HG03342 (cell line): Measurements from ENCODE around the gene RPUSD3.

Source experiments
- ATAC-seq: cut with Tn5 transposase; IDR thresholded peaks from one replicate; pipeline ENCODE4 v1.9.1; 2021; ENCODE audit warnings: mild to moderate bottlenecking, moderate library complexity; ENCODE audit not compliant: unreplicated experiment

RPUSD3 gene

DNA sequence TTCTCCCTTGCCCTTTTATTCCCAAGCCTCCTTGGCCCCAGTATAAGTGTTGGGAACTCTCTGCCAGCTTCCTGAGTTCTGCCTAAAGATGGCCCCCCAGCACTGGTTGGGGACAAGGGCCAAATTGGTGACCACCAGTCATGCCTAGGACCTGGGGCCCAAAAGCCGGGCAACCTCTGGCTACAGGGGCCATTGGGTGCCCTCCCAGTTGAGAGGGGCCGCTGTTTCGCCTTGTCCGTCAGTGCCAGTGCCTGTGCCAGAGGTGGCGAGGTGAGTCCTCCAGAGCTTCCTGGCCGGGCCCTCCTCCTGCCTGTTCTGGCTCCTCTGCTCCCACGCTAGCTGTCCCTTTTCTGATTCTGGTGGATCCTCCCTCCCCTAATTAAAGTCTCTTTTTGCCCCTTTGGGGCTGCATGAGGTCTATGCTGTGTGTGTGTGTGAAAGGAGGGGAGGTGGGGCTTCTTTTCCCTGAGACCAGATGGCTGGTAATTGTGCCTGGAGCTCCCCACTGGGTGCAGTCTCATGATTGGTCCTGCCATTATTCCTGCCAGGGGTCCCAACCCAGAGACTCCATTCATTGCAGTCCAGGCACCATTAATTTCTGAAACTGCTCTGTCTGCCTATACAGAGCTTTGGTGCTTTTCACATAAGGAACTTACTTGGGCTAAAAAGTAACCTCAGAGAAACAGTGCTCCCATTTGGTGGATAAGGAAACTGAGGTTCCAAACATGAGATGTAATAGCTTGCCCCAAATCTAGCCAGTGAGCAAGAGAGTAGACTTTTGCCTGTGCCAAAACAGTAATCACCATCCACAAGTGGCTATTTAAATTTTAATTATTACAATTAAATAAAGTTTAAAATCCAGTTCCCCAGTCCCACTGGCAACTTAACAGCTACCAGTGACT is 36.9 kb downstream of the RPUSD3 start:
- ATAC-seq = no peak

DNA sequence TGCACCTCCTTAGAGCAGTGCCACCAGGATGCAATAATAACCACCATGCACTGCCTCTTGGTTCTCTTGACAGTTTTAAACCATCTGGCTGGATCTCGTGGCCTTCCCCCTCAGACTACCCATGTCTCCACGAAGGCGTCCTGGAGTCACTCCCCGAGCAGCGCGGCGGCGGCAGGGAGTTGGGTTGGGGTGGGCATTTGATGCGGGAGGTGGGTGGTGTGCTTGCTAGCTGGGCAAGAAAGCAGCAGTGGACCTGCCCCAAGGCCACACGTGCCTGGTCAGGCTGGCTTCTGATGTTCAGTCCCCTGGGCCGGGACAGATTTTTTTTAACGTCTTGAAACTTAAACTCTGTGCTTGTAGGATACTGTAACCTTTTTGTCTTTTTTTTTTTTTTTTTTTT is 37.7 kb downstream of the RPUSD3 start:
- no peak for ATAC-seq

DNA sequence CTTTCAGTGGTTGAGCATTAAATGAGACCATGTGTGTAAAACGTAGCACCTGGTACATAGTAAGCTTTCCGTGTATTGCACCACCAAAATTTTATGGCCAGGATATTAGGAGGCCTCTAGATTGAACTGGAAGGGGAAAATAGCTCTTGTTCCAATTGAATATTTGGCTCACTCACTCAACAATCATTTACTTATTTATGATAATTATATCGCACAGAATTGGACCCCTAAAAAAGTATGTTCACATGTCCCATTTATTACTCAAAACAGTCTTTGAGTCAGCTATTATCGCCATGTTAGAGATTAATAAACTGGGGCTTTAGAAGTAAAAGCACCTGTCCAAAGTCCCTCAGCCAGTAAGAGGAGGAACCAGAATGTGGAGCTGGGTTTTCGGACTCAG is 38.8 kb downstream of the RPUSD3 start:
- no peak for ATAC-seq

DNA sequence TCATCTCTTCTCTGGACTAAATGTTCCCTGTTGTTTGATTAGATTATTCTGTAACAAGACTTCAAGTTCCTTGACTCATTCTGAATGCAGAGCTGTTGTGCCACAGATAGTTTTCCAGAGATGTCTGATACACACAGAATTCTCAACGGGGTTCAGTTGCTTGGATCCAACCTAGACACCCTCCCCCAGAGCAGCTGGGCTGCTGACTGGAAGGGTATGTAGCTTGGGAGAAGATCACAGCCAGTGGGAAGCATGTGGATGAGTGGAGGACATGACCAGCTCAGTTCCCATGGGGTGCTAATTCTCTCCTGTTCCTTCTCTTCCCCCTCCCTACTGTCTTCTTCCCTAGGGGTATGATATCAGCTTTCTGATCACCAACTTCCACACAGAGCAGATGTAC is 40.3 kb downstream of the RPUSD3 start:
- ATAC-seq = no peak

DNA sequence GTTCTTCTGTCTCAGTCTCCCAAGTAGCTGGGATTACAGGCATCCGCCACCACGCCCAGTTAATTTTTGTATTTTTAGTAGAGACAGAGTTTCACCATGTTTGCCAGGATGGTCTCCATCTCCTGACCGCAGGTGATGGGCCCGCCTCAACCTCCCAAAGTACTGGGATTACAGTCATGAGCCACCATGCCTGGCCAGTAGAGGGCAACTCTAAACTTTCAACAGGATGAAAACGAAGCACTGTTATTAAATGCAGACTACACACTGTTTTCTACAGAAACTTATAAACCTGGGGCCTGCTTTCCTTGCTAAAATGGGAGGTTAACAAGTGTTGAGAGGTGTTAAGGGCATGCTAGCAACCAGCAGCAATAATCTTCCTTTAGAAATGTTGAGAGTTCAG is 43.3 kb downstream of the RPUSD3 start:
- no peak for ATAC-seq

DNA sequence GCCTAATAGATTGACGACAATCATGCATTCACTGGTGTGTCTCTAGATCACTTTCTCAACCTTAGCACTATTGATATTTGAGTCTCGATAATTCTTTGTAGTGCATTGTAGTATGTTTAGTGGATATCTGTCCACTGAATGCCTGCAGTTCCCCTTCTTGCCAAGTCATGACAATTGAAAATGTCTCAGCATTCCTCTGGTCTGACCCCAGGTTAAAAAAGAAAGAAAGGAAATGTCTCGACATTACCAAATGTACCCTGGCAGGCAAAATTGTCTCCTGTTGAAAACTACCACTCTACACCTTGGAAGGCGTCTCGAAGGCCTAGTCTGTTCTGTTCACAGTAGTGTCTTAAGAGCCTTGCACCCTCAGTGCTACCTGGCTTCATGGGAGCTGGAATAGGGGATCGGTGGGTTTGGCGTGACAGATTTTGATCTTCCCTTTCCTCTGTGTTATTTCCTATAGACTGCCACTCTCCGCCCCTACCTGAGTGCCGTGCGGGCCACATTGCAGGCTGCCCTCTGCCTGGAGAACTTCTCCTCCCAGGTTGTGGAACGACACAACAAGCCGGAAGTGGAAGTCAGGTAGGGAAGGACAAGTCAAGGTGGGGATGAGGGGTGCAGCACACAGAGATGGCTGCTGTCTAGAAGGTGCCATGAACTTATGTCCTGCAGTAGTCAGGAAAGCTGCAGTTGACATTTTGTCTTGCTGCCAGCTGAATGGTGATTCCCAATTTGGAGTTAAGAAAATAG is 46.4 kb downstream of the RPUSD3 start:
- ATAC-seq = no peak

DNA sequence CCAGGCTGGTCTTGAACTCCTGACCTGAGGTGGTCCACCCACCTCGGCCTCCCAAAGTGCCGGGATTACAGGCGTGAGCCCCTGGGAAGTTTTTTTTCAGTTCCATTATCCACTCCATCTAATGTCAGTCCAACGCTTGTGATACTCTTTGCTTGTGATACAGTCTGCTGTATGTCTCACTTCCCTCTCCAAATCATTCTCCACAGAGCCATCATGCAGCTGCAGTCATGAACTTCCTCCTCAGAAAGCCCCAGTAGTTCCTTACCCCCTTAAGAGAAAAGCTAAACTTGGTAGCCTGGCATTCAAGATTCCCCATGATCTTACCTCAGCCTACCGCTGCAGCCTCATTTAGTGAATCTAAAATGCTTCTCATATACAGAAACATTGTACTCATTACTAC is 48.6 kb downstream of the RPUSD3 start:
- no peak for ATAC-seq

DNA sequence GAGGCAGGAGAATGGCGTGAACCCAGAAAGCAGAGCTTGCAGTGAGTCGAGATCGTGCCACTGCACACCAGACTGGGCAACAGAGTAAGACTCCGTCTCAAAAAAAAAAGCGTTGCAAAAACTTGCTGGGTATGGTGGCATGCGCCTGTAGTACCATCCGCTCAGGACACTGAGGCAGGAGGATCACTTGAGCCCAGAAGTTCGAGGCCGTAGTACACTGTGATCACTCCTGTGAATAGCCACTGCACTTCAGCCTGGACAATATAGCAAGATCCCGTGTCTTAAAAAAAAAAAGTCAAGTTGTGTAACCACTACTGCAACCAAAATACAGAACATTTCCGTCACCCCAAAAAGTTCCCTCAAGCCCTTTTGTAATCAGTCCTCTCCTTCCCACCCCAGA is 49.4 kb downstream of the RPUSD3 start:
- ATAC-seq = no peak

DNA sequence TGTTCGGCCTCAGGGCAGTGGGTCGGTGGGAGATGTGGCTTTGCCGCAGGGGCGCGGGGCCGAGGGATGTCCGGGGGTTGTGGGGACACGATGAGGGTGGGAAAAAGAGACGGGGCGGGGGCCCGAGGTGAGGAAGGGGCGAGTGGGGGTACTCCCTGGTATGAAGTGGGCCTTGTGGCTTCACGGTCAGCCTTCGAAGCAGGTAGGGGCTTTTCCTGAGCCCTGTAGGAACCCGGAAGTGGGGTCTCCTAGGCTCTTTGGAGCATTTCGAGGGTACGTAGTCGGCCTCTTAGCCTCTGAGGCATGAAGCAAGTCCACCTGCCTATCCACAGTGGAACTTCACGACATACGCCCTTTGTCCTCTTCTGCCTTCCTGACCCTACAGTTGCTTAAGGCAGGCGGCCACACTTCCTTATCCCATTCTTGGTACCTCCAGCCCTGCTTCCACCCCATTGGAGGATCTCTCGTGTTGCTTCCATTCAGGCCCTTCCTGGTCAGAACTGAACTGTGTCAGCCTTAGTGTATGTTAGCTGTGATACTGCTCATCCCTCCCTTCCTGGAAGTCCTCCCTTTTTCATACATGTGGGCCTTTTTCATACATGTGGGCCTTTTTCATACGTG is 50.5 kb downstream of the RPUSD3 start:
- no peak for ATAC-seq

DNA sequence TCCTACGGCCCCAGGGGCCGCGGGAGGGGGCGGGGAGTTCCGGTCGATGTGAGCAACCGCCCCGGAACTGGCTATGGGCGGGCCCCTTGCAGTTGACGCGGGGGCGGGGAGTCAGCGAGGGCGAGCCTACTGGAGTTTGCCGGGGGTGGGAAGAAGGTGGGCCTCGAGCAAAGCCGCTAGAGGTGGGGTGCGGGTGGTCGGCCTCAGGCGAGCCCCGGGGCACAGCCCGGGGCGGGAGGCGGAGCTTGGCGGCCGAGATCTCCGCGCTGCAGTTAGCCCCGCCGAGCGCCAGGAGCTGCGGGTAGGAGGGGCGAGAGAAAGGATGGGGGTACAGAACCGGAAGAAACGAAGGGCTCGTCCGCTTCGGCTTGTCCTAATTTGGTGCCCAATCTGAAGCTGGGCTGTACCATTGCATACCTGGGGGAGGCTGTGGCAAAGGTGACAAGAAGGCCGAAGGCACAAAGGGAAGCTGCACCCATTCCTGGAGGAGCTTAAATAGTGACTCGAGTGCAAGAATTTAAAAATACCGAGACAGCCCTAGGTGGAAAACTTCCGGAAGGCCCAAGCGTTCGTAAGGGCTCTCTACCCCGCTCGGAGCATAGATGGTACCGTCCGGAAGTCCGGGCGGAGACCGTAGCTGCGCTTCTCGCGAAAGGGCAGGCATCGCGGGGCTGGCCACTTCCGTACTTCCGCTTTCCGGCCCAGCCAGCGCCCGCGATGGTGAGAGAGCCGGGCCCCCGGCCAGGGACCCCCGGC is 51.2 kb downstream of the RPUSD3 start, which contains the start of the genes ARPC4 and TADA3:
Gene ARPC4, plus strand, starts transcription at position 678 of the 756 bp plus-strand sequence. Its CDS starts 40 bp downstream, at position 718.
Gene TADA3, minus strand, starts transcription at position 69 of the 756 bp plus-strand sequence. CDS start 1,007 bp downstream, outside the sequence.
- peak; percentile 80 for ATAC-seq

DNA sequence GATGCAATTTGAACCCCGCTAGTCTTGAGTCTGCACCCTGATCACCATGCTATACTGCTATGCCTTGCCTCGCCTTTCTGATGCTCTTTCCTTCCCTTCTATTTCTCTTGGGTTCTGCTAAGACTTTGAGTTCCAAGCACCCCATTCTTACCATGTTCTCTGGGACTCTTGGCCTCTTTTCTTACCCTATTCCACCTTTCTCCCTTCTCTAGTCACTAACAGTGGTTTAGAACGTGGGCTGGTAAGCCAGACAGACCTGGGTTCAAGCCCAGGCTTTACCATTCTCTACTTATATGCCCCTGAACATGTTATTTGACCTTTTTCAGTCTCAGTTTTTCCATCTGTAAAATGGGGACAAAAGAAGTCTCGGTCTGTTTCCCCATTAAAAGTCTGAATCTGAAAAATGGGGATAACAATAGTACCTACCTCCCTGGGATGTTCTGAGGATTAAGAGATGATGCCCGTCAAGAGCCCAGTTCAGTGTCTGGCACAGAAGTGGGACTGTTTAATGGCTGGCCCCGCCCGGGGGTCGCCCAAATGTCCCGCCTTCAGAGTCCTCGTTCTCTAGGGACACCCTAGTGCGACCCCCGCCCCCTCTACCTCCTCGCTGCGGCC is 51.9 kb downstream of the RPUSD3 start:
- no peak for ATAC-seq

DNA sequence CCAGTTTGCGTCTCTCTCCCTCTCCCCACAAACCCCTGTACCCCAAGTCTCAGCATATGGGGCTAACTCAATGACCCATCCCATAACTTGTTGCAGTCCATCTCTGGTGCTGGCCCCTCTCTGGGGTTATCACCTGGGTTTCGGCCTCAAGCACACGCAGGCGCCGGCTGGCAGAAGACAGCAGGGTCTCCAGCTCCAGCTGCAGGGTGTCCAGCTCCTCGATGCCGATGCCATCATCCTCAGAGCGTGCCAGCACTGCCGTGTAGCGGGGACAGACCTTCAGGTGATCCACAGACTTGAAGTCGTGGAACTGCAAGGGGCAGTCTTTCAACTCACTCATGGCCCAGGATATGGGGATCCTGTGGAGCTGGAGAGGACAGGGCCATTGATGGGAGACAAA is 52.7 kb downstream of the RPUSD3 start:
- ATAC-seq = no peak
